ENCODE data around the gene SCLT1.

DNA sequence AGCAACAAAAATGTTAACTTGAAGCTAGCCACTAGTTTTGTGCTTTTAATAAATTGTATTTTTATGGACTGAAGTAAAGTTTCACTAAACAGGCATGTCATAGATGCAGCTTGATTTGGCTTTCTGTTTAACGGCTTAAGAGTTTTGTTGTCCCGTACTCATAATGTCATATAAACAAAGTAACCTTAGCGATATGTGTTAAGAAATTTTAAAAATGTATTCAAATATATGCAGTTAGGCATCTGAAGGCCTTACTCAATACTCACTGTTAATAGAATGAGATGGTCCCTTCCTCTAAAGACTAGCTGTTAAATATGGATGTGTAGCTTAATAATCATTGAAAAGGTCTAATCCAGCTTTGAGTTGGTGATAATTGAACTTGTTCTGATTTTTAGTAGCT, 1.0 kb upstream of the SCLT1 start:
- TF ChIP-seq, protein P1, sequence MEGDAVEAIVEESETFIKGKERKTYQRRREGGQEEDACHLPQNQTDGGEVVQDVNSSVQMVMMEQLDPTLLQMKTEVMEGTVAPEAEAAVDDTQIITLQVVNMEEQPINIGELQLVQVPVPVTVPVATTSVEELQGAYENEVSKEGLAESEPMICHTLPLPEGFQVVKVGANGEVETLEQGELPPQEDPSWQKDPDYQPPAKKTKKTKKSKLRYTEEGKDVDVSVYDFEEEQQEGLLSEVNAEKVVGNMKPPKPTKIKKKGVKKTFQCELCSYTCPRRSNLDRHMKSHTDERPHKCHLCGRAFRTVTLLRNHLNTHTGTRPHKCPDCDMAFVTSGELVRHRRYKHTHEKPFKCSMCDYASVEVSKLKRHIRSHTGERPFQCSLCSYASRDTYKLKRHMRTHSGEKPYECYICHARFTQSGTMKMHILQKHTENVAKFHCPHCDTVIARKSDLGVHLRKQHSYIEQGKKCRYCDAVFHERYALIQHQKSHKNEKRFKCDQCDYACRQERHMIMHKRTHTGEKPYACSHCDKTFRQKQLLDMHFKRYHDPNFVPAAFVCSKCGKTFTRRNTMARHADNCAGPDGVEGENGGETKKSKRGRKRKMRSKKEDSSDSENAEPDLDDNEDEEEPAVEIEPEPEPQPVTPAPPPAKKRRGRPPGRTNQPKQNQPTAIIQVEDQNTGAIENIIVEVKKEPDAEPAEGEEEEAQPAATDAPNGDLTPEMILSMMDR (conservative IDR thresholded peaks at IDR 0.05; ENCODE audit: low read depth, low read length), result no peak
- TF ChIP-seq EZH2phosphoT487 (IDR thresholded peaks at IDR 0.05; ENCODE audit: borderline replicate concordance, low read length) (no peak), EZH2 (IDR thresholded peaks at IDR 0.05; ENCODE audit: low read length, unreplicated experiment) (no peak)

All from PC-3 (cell line).